HG03469 (cell line): ENCODE measurements around the gene MEIOB.
A peak's percentile ranks its signal among the peaks of the same experiment; 100 is the strongest.

Experiments used
- ATAC-seq: cut with Tn5 transposase; IDR thresholded peaks from one replicate; pipeline ENCODE4 v1.9.1; 2021; ENCODE audit warnings: mild to moderate bottlenecking, moderate library complexity, moderate number of reproducible peaks; ENCODE audit not compliant: unreplicated experiment

MEIOB gene

DNA sequence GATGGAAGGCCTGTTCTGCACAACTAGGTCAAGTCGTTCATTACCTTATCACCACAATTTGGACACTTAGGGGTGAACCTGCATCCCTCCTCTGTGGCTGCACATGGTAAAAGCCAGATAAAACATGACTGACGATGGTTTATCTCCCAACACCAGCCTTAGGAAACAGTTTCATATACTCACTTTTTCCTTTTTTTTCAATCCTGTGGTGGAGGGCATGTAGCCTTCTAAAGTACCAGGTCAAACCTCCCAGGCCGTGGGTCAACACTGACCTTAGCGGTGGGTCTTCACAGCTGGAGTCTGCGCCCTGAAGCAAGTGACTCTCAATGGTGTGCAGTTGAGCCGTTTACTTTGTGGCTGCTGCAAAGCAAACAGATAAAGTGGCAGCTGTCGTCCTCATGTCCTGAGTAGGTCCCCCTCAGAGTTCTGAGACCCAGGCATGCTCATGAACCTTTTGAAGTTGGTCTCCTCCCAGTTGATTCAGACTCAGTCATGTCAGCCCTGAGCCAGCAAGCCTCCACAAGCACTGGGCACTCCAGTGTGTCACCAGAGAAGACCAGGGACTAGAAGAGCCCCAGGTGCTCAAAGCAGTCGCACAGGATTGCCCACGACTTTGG lies 39.0 kb downstream of the MEIOB start:
- ATAC-seq, result no peak

GRCh38 chr16:1831186-1832075 lies 40.5 kb downstream of the MEIOB start:
- ATAC-seq, result no peak

DNA sequence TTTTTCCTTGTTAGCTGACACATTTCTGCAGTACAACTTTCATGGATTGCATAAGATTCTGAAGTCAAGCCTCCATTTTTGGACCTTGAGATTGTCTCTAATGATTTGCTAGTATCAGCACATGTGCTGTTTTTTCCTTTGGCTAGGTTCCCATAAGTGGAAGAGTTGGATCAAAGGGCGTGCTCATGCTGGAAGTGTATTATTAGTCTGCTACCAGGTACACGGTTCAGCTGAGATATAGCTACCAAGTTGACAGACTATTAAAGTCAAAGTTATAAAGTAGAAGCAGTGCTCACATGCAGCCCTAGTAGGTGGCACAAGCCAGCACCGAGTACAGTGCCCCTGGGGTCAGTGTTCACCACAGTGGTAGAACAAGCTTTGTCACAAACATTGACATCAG lies 41.8 kb downstream of the MEIOB start:
- no peak for ATAC-seq

DNA sequence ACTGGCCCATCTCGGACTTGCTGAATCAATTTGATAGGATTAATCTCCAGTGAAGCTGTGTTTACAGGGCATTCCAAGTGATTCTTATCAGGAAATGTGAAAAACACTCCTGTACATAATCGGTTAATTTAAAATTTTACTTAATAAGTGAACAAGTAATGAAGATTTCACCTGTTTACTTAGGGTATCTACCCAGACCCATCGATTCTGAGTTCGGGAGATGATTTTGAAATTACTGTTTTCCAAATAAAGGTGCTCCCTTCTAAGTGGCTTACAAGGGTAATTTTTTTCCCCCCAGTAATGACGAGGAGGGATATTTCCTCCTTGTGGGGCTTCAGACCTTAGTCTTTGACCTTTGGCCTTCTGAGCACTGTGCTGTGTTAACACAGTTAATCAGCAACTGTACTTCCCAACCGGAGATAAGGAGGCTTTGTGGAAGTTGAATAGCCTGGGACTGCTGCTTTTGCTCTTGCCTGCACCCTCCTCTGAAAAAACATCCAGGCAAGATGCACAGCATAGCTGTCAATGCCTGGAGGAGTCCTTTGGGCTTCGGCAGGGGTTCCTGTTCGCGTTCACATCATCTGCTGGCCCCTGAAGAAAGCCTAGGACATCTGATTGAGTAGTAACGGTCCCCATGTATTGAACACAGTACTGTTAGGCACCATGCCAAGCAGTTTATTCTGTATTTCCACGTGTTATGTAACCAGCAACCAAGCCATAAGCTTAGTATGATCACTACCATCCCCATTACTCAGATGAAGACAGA lies 43.1 kb downstream of the MEIOB start:
- ATAC-seq, result no peak

DNA sequence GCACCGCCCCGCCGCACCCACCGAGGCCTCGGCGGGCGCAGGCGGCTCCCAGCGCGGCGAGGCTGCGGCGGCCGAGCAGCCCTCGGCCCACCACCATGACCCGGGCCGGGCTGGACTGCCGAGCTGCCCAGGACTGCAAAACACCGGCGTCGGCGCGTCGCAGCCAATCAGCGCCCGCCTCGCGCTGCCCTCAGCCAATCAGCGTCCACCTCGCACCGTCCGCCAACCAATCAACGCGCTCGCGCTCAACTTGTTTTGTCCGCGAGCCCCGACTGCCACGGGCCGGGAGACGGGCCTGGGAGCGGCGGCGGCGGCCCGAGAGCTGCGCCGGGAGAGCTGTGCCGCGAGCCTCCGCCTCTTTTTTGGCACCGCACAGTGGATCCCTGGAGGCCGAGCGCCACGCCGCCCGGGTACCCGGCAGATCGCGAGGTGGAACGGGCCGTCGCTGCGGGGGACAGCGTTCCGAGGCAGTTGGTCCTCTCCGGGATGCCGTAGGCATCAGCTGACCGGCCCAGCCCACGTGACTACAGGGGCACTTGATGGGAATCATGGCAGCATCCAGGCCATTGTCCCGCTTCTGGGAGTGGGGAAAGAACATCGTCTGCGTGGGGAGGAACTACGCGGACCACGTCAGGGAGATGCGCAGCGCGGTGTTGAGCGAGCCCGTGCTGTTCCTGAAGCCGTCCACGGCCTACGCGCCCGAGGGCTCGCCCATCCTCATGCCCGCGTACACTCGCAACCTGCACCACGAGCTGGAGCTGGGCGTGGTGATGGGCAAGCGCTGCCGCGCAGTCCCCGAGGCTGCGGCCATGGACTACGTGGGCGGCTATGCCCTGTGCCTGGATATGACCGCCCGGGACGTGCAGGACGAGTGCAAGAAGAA lies 45.0 kb downstream of the MEIOB start, which contains the start of the genes FAHD1 and HAGH:
Gene FAHD1, plus strand, starts transcription at position 516 of the 883 bp plus-strand sequence. Its CDS starts 33 bp downstream, at position 549.
Gene HAGH, minus strand, starts transcription at position 135 of the 883 bp plus-strand sequence. Its CDS starts 38 bp downstream, at position 97.
- peak; percentile 58 for ATAC-seq

DNA sequence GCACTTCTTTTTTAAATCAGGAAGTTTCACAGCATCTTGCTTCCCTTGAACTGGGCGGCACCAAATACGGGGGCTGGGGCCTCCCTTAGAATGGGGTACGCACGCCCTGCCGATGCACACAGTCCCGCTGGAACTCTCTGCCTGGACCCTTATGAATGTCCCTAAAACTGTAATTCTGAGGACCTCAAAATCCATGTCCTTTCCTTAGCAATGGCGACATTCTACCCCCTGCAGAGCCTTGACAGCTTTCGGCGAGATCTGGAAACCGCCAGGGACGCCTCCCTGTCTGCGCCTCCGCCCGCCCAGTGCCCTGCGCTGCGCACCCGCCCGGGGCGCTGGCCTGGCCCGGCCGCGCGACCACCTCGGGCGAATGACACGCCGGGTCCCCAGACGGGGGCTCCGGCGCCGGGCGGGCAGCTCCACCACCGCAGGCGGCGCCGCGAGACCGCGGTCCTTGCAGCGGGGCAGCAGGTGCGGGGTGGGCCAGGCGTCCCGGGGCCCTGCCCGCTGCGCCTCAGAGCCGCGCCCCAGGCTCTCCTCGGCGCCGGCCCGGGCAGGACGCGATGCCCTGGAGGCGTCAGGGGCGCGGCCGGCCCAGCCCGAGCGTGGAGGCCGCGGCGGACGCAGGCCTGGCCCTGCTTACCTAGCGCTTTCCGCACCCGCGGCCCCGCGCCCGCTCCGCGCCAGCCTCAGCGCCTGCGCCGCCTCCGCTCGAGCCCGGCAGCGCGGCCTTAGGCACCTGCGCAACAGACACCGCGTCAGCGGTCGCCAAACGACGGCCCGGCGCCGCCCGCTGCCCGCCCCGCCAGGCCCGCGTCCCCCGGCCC lies 45.9 kb downstream of the MEIOB start:
- ATAC-seq, result peak; percentile 27

- no peak for ATAC-seq
Observed at GRCh38 chr16:1825381-1825863, 46.5 kb downstream of the MEIOB start.

DNA sequence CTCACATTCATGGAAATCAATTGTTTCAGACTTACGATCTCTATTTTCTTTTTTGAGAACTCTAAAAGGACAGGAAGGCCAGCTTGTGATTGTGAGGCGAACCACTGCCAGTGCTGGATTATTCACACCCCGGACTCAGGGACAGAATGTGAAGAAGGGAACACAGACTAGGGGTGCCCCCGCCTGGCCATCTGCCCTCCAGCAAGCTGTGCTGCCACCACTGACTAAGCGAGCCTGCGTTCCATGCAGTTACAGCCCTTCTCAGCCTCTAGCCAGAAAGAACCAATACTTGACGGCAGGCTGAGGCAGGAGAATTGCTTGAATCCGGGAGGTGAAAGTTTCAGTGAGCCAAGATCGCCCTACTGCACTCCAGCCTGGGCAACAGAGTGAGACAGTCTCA lies 48.1 kb downstream of the MEIOB start:
- no peak for ATAC-seq

GRCh38 chr16:1822801-1823200 lies 49.2 kb downstream of the MEIOB start:
- ATAC-seq, result no peak

- ATAC-seq, result no peak
Observed at GRCh38 chr16:1821861-1822611, 49.9 kb downstream of the MEIOB start.

- ATAC-seq, result no peak
Observed at GRCh38 chr16:1820946-1821290, 51.0 kb downstream of the MEIOB start.

DNA sequence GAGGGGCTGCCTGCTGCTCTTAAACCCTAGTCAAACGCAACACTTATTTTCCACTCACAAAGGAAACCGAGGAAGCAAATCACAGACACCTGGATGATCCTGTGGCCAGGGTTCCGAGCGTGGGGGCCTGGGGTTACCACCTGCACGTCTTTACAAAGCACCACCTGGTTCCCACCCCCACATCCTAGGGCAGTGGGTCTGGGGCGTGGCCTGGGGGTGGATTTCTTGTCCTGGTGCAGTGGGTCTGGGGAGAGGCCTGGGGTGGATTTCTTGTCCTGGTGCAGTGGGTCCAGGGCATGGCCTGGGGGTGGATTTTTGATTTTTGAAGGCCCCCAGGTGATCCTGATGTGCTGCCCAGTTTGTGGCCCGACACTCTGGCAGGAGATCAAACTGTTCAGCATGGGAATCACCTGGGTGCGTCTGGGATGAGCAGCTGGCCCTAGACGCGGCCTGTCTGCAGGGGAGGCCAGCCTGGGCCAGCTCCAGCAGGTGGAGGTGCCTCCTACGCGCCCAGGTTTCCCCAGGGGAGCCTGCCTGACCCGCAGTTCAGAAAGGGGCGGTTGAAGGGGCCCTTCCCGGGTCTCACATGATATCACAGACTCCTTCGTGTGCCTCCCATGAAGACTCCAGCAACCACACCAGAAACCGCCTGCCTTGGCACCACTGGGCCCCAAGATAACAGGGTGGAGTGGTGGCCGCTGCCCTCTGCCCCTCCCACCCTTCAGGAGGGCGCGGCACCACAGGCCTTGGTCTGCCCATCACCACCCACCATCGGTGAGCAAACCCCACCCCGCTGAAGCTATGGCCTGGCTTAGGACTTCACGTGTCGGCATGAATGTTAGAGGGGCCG lies 51.6 kb downstream of the MEIOB start:
- ATAC-seq, result no peak

GRCh38 chr16:1819611-1820010 lies 52.4 kb downstream of the MEIOB start:
- no peak for ATAC-seq

- ATAC-seq, result no peak
Observed at GRCh38 chr16:1818873-1819525, 53.0 kb downstream of the MEIOB start.

DNA sequence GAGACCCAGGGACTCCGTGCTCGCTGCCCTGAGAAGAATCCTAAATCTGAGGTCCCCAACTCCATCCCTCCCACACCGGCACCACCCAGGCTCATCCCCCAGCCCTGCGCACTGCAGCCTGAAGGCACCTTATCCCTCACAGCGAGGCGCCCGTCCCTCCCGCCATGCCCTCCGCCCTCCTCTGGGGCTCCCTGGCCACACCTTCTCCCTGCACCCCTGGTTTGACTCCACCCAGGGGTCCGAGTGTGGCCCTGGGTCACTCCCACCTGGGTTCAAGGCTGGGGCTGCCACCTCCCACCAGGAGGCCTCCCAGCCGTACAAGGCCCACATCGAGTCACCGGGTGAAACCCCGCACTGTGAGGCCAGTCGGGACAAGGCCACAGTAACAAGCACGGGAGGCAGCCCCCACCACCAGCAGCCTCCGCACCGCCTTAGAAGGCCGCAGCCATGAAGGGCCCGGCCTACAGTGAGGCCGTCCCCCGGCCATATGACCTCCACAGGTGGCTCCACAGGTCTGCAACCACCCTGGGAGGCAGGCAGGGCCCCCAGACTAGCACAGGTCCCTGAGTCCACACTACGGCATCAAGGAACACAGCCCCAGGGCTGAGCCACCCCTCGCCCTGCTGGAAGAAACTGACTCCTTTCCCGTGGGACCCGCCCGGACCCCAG lies 53.6 kb downstream of the MEIOB start:
- ATAC-seq, result no peak

- no peak for ATAC-seq
Observed at GRCh38 chr16:1817716-1818115, 54.2 kb downstream of the MEIOB start.

DNA sequence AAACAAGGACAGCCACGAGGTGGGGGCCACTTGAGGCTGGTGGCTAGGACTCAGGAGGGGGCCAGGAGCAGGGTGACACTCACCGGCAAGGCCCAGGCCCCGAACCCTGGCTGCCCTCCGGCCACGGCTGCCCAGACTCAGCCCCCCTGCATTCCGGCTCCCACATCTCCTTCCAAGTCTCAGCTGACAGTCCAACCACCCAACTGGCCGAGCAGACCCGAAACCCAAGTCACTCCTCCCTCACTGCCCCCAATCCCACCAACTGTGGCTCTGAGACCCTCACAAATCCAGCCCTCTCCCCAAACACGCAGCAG lies 54.7 kb downstream of the MEIOB start:
- ATAC-seq, result no peak
